H1 (cell line): ENCODE measurements around the gene ZNF385B. TPM values are rescaled to one million over a fixed set of nuclear protein-coding genes. Genes with fewer than 3 reads are reported as not detected.

ENCODE experiments used
- CTCF ChIA-PET: fragments of 300-600 bp; sonication (Branson Sonifier 250); formaldehyde crosslinking; loops from one replicate; lab custom pipeline; 2021; ENCODE audit not compliant: partially characterized antibody; lab: Charles Lee
- POLR2A ChIA-PET: fragments of 300-600 bp; sonication (Branson Sonifier 250); formaldehyde crosslinking; loops from one replicate; lab custom pipeline; 2021; ENCODE audit warnings: inconsistent platforms; ENCODE audit not compliant: partially characterized antibody; lab: Charles Lee
- DNase-seq, 2 experiments: peaks; one replicate each; pipeline versions ENCODE4 v3.0.0 to v3.0.0-alpha.2; 2010 to 2022; ENCODE audit warnings: low spot score in 2 of 2, low read depth in 1 of 2, mixed read lengths in 1 of 2
- FAIRE-seq: peaks from 2 replicates; lab custom pipeline; 2011; peaks lifted over from hg19 to GRCh38; lab: Jason Lieb, UNC
- H2AFZ ChIP-seq: 2 replicates; pipeline ENCODE4 v1.8.1; 2012; ENCODE audit warnings: low read length, inconsistent platforms
- H2AK5ac ChIP-seq: 2 replicates; pipeline ENCODE4 v1.6.1; 2013; ENCODE audit warnings: low read depth, low read length
- H2BK120ac ChIP-seq: replicated peaks from 2 replicates; pipeline ENCODE3; 2013; ENCODE audit warnings: low read depth, low read length, inconsistent platforms
- H2BK12ac ChIP-seq: 2 replicates; pipeline ENCODE4 v1.6.1; 2013; ENCODE audit warnings: low read depth, low read length
- H2BK15ac ChIP-seq: 2 replicates; pipeline ENCODE4 v1.6.1; 2013; ENCODE audit warnings: low read length
- H2BK20ac ChIP-seq: 2 replicates; pipeline ENCODE4 v1.6.1; 2013; ENCODE audit warnings: low read length
- H2BK5ac ChIP-seq: 2 replicates; pipeline ENCODE4 v1.6.1; 2013; ENCODE audit warnings: low read depth, low read length
- H3K14ac ChIP-seq: 2 replicates; pipeline ENCODE4 v1.6.1; 2013; ENCODE audit warnings: inconsistent platforms; ENCODE audit not compliant: insufficient read length
- H3K18ac ChIP-seq: 2 replicates; pipeline ENCODE4 v1.6.1; 2013; ENCODE audit warnings: low read length; ENCODE audit errors: extremely low read depth
- H3K23ac ChIP-seq: 2 replicates; pipeline ENCODE4 v1.6.1; 2013; ENCODE audit warnings: inconsistent platforms; ENCODE audit not compliant: insufficient read length
- H3K23me2 ChIP-seq: 2 replicates; pipeline ENCODE4 v1.6.1; 2013; ENCODE audit warnings: low read depth, low read length
- H3K27ac ChIP-seq: 2 replicates; pipeline ENCODE4 v1.6.1; 2011; ENCODE audit warnings: low read depth, low read length, inconsistent platforms
- H3K27me3 ChIP-seq, 4 experiments: replicated peaks in 1 of 4; 1 replicate in 1 of 4; 2 replicates in 3 of 4; pipeline versions ENCODE4 v1.6.1 to v1.8.1; 2011 to 2013; ENCODE audit warnings: low read length in 3 of 4, mild to moderate bottlenecking in 3 of 4, inconsistent platforms in 2 of 4, mixed read lengths in 2 of 4, moderate library complexity in 1 of 4; ENCODE audit not compliant: control insufficient read depth in 3 of 4, insufficient read depth in 3 of 4; ENCODE audit errors: extremely low read depth in 1 of 4
- H3K36me3 ChIP-seq, 4 experiments: 2 replicates each; pipeline versions ENCODE4 v1.6.1 to v1.8.1; 2011 to 2013; ENCODE audit warnings: mild to moderate bottlenecking in 4 of 4, low read length in 3 of 4, moderate library complexity in 2 of 4, control low read depth in 1 of 4, inconsistent platforms in 1 of 4; ENCODE audit not compliant: insufficient read depth in 4 of 4, control insufficient read depth in 2 of 4
- H3K4ac ChIP-seq: replicated peaks from 2 replicates; pipeline ENCODE3; 2013; ENCODE audit warnings: low read length, low read depth, mixed read lengths, inconsistent platforms; ENCODE audit not compliant: insufficient read length
- H3K4me1 ChIP-seq, 4 experiments: replicated peaks in 1 of 4; 1 replicate in 1 of 4; 2 replicates in 3 of 4; pipeline versions ENCODE4 v1.6.1 to v1.8.1; 2011 to 2013; ENCODE audit warnings: low read length in 3 of 4, inconsistent platforms in 2 of 4, mixed read lengths in 1 of 4; ENCODE audit not compliant: insufficient read depth in 4 of 4, control insufficient read depth in 3 of 4
- H3K4me2 ChIP-seq, 2 experiments: 2 replicates each; pipeline versions ENCODE4 v1.6.1 to v1.8.1; 2011 to 2013; ENCODE audit warnings: low read depth in 2 of 2, low read length in 2 of 2, control low read depth in 1 of 2, inconsistent platforms in 1 of 2, mild to moderate bottlenecking in 1 of 2; ENCODE audit not compliant: insufficient read depth in 1 of 2
- H3K4me3 ChIP-seq, 4 experiments: fragments of 200-600, 300-600 bp in 1 of 4; sonication (generic), shearing (Covaris generic), sonication (Bioruptor Twin) in 1 of 4; 2 replicates each; pipeline versions ENCODE4 v1.5.1 to v1.8.1; 2011 to 2016; ENCODE audit warnings: low read length in 4 of 4, low read depth in 3 of 4, control low read depth in 2 of 4, inconsistent platforms in 2 of 4, mild to moderate bottlenecking in 2 of 4, mixed read lengths in 1 of 4, moderate library complexity in 1 of 4; ENCODE audit not compliant: insufficient read depth in 2 of 4; ENCODE audit errors: extremely low read depth in 1 of 4
- H3K56ac ChIP-seq: replicated peaks from 2 replicates; pipeline ENCODE3; 2013; ENCODE audit warnings: low read depth, mild to moderate bottlenecking, mixed read lengths, low read length, inconsistent platforms; ENCODE audit not compliant: insufficient read length
- H3K79me1 ChIP-seq: 2 replicates; pipeline ENCODE4 v1.6.1; 2013; ENCODE audit warnings: low read depth, low read length, control low read depth
- H3K79me2 ChIP-seq, 2 experiments: 2 replicates each; pipeline versions ENCODE4 v1.6.1 to v1.8.1; 2012 to 2013; ENCODE audit warnings: low read length in 2 of 2, mild to moderate bottlenecking in 2 of 2, inconsistent platforms in 1 of 2; ENCODE audit not compliant: insufficient read depth in 2 of 2, control insufficient read depth in 1 of 2
- H3K9ac ChIP-seq, 4 experiments: replicated peaks in 1 of 4; 1 replicate in 1 of 4; 2 replicates in 3 of 4; pipeline versions ENCODE4 v1.6.1 to v1.8.1; 2011 to 2013; ENCODE audit warnings: low read depth in 3 of 4, low read length in 3 of 4, control low read depth in 2 of 4, mild to moderate bottlenecking in 2 of 4, moderate library complexity in 2 of 4, inconsistent platforms in 1 of 4; ENCODE audit errors: extremely low read depth in 1 of 4
- H3K9me3 ChIP-seq, 2 experiments: 2 replicates each; pipeline versions ENCODE4 v1.6.1 to v1.8.1; 2012 to 2013; ENCODE audit warnings: mild to moderate bottlenecking in 2 of 2, moderate library complexity in 2 of 2, control low read depth in 1 of 2, inconsistent platforms in 1 of 2, low read depth in 1 of 2, low read length in 1 of 2, mixed read lengths in 1 of 2; ENCODE audit not compliant: insufficient read depth in 2 of 2
- H4K20me1 ChIP-seq, 2 experiments: replicated peaks in 1 of 2; 2 replicates each; pipeline versions ENCODE3 to v1.8.1; 2011 to 2013; ENCODE audit warnings: inconsistent platforms in 2 of 2, low read length in 2 of 2, mild to moderate bottlenecking in 1 of 2; ENCODE audit not compliant: insufficient read depth in 2 of 2, control insufficient read depth in 1 of 2
- H4K5ac ChIP-seq: 2 replicates; pipeline ENCODE4 v1.6.1; 2013; ENCODE audit warnings: low read length, low read depth, mixed read lengths, inconsistent platforms; ENCODE audit not compliant: insufficient read length
- H4K8ac ChIP-seq: 2 replicates; pipeline ENCODE4 v1.8.0; 2013; ENCODE audit warnings: mild to moderate bottlenecking, moderate library complexity, low read length, inconsistent platforms; ENCODE audit not compliant: insufficient read depth; ENCODE audit errors: extremely low read depth
- H4K91ac ChIP-seq: replicated peaks from 2 replicates; pipeline ENCODE3; 2013; ENCODE audit warnings: low read length, mixed read lengths, inconsistent platforms; ENCODE audit not compliant: insufficient read length
- BRCA1 ChIP-seq: IDR thresholded peaks from 2 replicates; pipeline ENCODE4 v1.6.1; 2012; ENCODE audit warnings: low read depth, low read length, improper control_type of control experiment
- CTBP2 ChIP-seq: IDR thresholded peaks from 2 replicates; pipeline ENCODE4 v1.7.0; 2011; ENCODE audit warnings: borderline replicate concordance, mild to moderate bottlenecking, moderate library complexity, mixed read lengths, low read length; ENCODE audit not compliant: insufficient read depth, insufficient read length
- KDM4A ChIP-seq: IDR thresholded peaks from one replicate; pipeline ENCODE4 v1.7.1; 2012; ENCODE audit warnings: low read depth, mild to moderate bottlenecking, moderate library complexity, low read length, inconsistent platforms; ENCODE audit not compliant: severe bottlenecking
- SAP30 ChIP-seq: fragments of 300-600 bp; sonication (generic); IDR thresholded peaks from 2 replicates; pipeline ENCODE4 v1.7.1; 2012; ENCODE audit warnings: low read length, moderate library complexity, mild to moderate bottlenecking, inconsistent platforms; ENCODE audit not compliant: insufficient read depth, insufficient replicate concordance
- YY1 ChIP-seq: IDR thresholded peaks from 2 replicates; pipeline ENCODE4 v1.6.1; 2011; ENCODE audit warnings: low read depth, mild to moderate bottlenecking, low read length
- WGBS, 2 experiments: shearing (Covaris generic) in 1 of 2; methylation state at CpG; one replicate each; pipeline versions ENCODE4 v1.1.6 to v1.1.7; 2013 to 2015; ENCODE audit warnings: low lambda C conversion rate in 2 of 2, mixed read lengths in 2 of 2, inconsistent platforms in 1 of 2, low coverage in 1 of 2, missing lambda C conversion rate in 1 of 2; ENCODE audit not compliant: insufficient replicate concordance in 2 of 2, insufficient coverage in 1 of 2, insufficient read length in 1 of 2; ENCODE audit errors: extremely low coverage in 1 of 2, missing lambda C conversion rate in 1 of 2; 5-methylcytosine and 5-hydroxymethylcytosine counted together
- polyA plus RNA-seq, 7 experiments: library from polyadenylated mRNA; depleted of rRNA in 3 of 7; stranded (reverse) in 5 of 7; unstranded in 2 of 7; fragments of >200 nt in 5 of 7; fragments of 200-250 nt in 2 of 7; gene quantifications; 1 replicate in 5 of 7; 2 replicates in 1 of 7; 4 replicates in 1 of 7; pipeline versions ENCODE4 v1.2.1 to v1.2.3, GENCODE V29; 2011 to 2013; ENCODE audit warnings: missing spikeins in 2 of 7, mixed read lengths in 2 of 7
- total RNA-seq: library from RNA; stranded (reverse); fragmentation: NEBNext Ultra II Directional; extraction: Animal tissue kit (Norgen Biotek cat#: 25700); gene quantifications from 2 replicates; pipeline ENCODE4 v1.2.1, GENCODE V29; 2021
- TF ChIP-seq, protein P1 (sequence below): IDR thresholded peaks from 2 replicates; pipeline ENCODE4 v1.6.1; 2012; ENCODE audit warnings: low read length, inconsistent platforms

Gene ZNF385B
- total and polyA plus RNA-seq, 2 of the 8 experiments (the other 6 are each of a cell fraction or from before 2014, with no cell fraction given) = 1.1 to 3.7 TPM

- DNase-seq = no peak
- no peak overlapping the region for H3K4me3 ChIP-seq
- H3K23me2 ChIP-seq = no peaks in the 10 kb centered on the region
- H2AFZ ChIP-seq = no peak overlapping the region
- no peak overlapping the region for H4K91ac ChIP-seq
- H3K14ac ChIP-seq = no peak overlapping the region
- H3K56ac ChIP-seq = no peak overlapping the region
- H3K18ac ChIP-seq = no peak overlapping the region
- H3K4ac ChIP-seq = no peak overlapping the region
- H3K9ac ChIP-seq = no peak overlapping the region
- no peaks in the 10 kb centered on the region for H3K4me1 ChIP-seq
- FAIRE-seq = no peak
- no peaks in the 10 kb centered on the region for H3K79me1 ChIP-seq
- ChIA-PET POLR2A (no interaction called here), CTCF (interaction anchor here (0.9 to 1.8 kb wide), 10 partner anchors 8 to 161 kb away, joined by 3 to 6 read pairs (median 4); no protein-coding TSS in a partner anchor)
- H3K36me3 ChIP-seq = no peaks in the 10 kb centered on the region
- H4K8ac ChIP-seq = no peak overlapping the region
- H2BK12ac ChIP-seq = no peak overlapping the region
- no peaks in the 10 kb centered on the region for H4K20me1 ChIP-seq
- H2AK5ac ChIP-seq = no peak overlapping the region
- no peak overlapping the region for H2BK5ac ChIP-seq
- no peak overlapping the region for H2BK120ac ChIP-seq
- H3K4me2 ChIP-seq = no peak overlapping the region
- no peaks in the 10 kb centered on the region for H3K9me3 ChIP-seq
- no peak overlapping the region for H3K27ac ChIP-seq
- no peak overlapping the region for H2BK20ac ChIP-seq
- 86% methylated on average over 1 of the region's 1 CpG; no CpG with 5 or more reads in 1 of the 2 experiments for WGBS, 2 experiments
- no peaks in the 10 kb centered on the region for H3K79me2 ChIP-seq
- no peaks in the 10 kb centered on the region for H3K27me3 ChIP-seq
- no peak overlapping the region for H3K23ac ChIP-seq
- TF ChIP-seq SAP30 = no peak
- no peak for TF ChIP-seq BRCA1
- TF ChIP-seq, protein P1, sequence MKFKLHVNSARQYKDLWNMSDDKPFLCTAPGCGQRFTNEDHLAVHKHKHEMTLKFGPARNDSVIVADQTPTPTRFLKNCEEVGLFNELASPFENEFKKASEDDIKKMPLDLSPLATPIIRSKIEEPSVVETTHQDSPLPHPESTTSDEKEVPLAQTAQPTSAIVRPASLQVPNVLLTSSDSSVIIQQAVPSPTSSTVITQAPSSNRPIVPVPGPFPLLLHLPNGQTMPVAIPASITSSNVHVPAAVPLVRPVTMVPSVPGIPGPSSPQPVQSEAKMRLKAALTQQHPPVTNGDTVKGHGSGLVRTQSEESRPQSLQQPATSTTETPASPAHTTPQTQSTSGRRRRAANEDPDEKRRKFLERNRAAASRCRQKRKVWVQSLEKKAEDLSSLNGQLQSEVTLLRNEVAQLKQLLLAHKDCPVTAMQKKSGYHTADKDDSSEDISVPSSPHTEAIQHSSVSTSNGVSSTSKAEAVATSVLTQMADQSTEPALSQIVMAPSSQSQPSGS = no peak
- TF ChIP-seq CTBP2 = no peak
- no peak for TF ChIP-seq KDM4A
- no peak for TF ChIP-seq YY1
- no peak overlapping the region for H2BK15ac ChIP-seq
- no peak overlapping the region for H4K5ac ChIP-seq
Observed at GRCh38 chr2:179596018-179596417, 265.4 kb downstream of the ZNF385B start.
